Memory B cell (primary cell): ENCODE measurements around the gene MRPS9.

Experiments used
- ATAC-seq: fragments of 150-1000 bp; cut with Tn5 transposase; 2 replicates; pipeline ENCODE4 v1.10.0; 2021; ENCODE audit warnings: low read depth, mild to moderate bottlenecking, moderate library complexity
- DNase-seq, 2 donors: peaks; one replicate each; pipeline ENCODE4 v3.0.0; 2022; ENCODE audit warnings: low spot score in 2 of 2
- H3K27ac Mint-ChIP-seq: one replicate; pipeline ENCODE4 v1.8.0; 2022; ENCODE audit warnings: mild to moderate bottlenecking, moderate library complexity, mixed read lengths
- H3K27me3 Mint-ChIP-seq: one replicate; pipeline ENCODE4 v1.8.0; 2022; ENCODE audit warnings: mixed read lengths
- H3K36me3 Mint-ChIP-seq: one replicate; pipeline ENCODE4 v1.8.0; 2022; ENCODE audit warnings: mild to moderate bottlenecking, mixed read lengths
- H3K4me1 Mint-ChIP-seq: one replicate; pipeline ENCODE4 v1.8.0; 2022; ENCODE audit warnings: mixed read lengths
- H3K4me3 Mint-ChIP-seq: one replicate; pipeline ENCODE4 v1.8.0; 2022; ENCODE audit warnings: mild to moderate bottlenecking, moderate library complexity, mixed read lengths
- H3K9me3 Mint-ChIP-seq: one replicate; pipeline ENCODE4 v1.8.0; 2022; ENCODE audit warnings: mixed read lengths

The MRPS9 gene

GRCh38 chr2:105068387-105068786 is 30.5 kb downstream of the MRPS9 start:
- Mint-ChIP-seq H3K4me1 (peaks cover 16% of the 10 kb centered on the region), H3K4me3 (no peak overlapping the region), H3K27me3 (no peaks in the 10 kb centered on the region), H3K27ac (no peak overlapping the region), H3K9me3 (no peaks in the 10 kb centered on the region), H3K36me3 (peaks cover 30% of the 10 kb centered on the region)
- DNase-seq (no peak), ATAC-seq (no peak)

- DNase-seq (no peak), ATAC-seq (no peak)
- Mint-ChIP-seq H3K4me1 (peaks cover 16% of the 10 kb centered on the region), H3K27me3 (no peaks in the 10 kb centered on the region), H3K27ac (no peak overlapping the region), H3K36me3 (peaks cover 28% of the 10 kb centered on the region), H3K4me3 (no peak overlapping the region), H3K9me3 (no peaks in the 10 kb centered on the region)
Observed at GRCh38 chr2:105068875-105069274, 31.0 kb downstream of the MRPS9 start.

GRCh38 chr2:105070010-105070865 is 32.4 kb downstream of the MRPS9 start:
- H3K27ac Mint-ChIP-seq: no peak overlapping the region
- H3K9me3 Mint-ChIP-seq: no peaks in the 10 kb centered on the region
- no peak for DNase-seq
- H3K4me1 Mint-ChIP-seq: peaks cover 8% of the 10 kb centered on the region
- H3K4me3 Mint-ChIP-seq: no peak overlapping the region
- H3K36me3 Mint-ChIP-seq: peaks cover 23% of the 10 kb centered on the region
- no peaks in the 10 kb centered on the region for H3K27me3 Mint-ChIP-seq
- ATAC-seq: no peak

- Mint-ChIP-seq H3K27ac (no peak overlapping the region), H3K4me3 (no peak overlapping the region), H3K4me1 (peaks cover 5% of the 10 kb centered on the region), H3K9me3 (no peaks in the 10 kb centered on the region), H3K36me3 (peaks cover 21% of the 10 kb centered on the region), H3K27me3 (no peaks in the 10 kb centered on the region)
- ATAC-seq: no peak
- no peak for DNase-seq
Observed at GRCh38 chr2:105071379-105071778, 33.5 kb downstream of the MRPS9 start.

- Mint-ChIP-seq H3K27me3 (no peaks in the 10 kb centered on the region), H3K4me3 (no peak overlapping the region), H3K9me3 (no peaks in the 10 kb centered on the region), H3K36me3 (peaks cover 20% of the 10 kb centered on the region), H3K27ac (no peak overlapping the region), H3K4me1 (peaks cover 5% of the 10 kb centered on the region)
- DNase-seq (no peak), ATAC-seq (no peak)
Observed at GRCh38 chr2:105072039-105072438, 34.2 kb downstream of the MRPS9 start.

GRCh38 chr2:105073591-105073990 is 35.7 kb downstream of the MRPS9 start:
- Mint-ChIP-seq H3K27ac (no peak overlapping the region), H3K27me3 (no peaks in the 10 kb centered on the region), H3K36me3 (peaks cover 16% of the 10 kb centered on the region), H3K9me3 (no peaks in the 10 kb centered on the region), H3K4me1 (peaks cover 1% of the 10 kb centered on the region), H3K4me3 (no peak overlapping the region)
- no peak for ATAC-seq
- DNase-seq: no peak

GRCh38 chr2:105076121-105076520 is 38.3 kb downstream of the MRPS9 start:
- Mint-ChIP-seq H3K36me3 (peaks cover 6% of the 10 kb centered on the region), H3K4me3 (no peak overlapping the region), H3K27ac (no peak overlapping the region), H3K27me3 (no peaks in the 10 kb centered on the region), H3K4me1 (no peaks in the 10 kb centered on the region), H3K9me3 (no peaks in the 10 kb centered on the region)
- DNase-seq (no peak), ATAC-seq (no peak)

- H3K36me3 Mint-ChIP-seq: peaks cover 4% of the 10 kb centered on the region
- no peaks in the 10 kb centered on the region for H3K27me3 Mint-ChIP-seq
- no peak overlapping the region for H3K4me3 Mint-ChIP-seq
- no peak overlapping the region for H3K27ac Mint-ChIP-seq
- H3K4me1 Mint-ChIP-seq: no peaks in the 10 kb centered on the region
- no peak for DNase-seq
- no peaks in the 10 kb centered on the region for H3K9me3 Mint-ChIP-seq
- no peak for ATAC-seq
Observed at GRCh38 chr2:105078906-105079495, 41.1 kb downstream of the MRPS9 start.

- ATAC-seq (no peak), DNase-seq (no peak)
- Mint-ChIP-seq H3K36me3 (peaks cover 4% of the 10 kb centered on the region), H3K9me3 (no peaks in the 10 kb centered on the region), H3K27me3 (no peaks in the 10 kb centered on the region), H3K27ac (no peak overlapping the region), H3K4me1 (no peaks in the 10 kb centered on the region), H3K4me3 (no peak overlapping the region)
Observed at GRCh38 chr2:105080461-105080860, 42.6 kb downstream of the MRPS9 start.

GRCh38 chr2:105081006-105081601 is 43.2 kb downstream of the MRPS9 start:
- peaks cover 4% of the 10 kb centered on the region for H3K36me3 Mint-ChIP-seq
- H3K27ac Mint-ChIP-seq: no peak overlapping the region
- DNase-seq (no peak), ATAC-seq (no peak)
- H3K4me1 Mint-ChIP-seq: no peaks in the 10 kb centered on the region
- no peaks in the 10 kb centered on the region for H3K27me3 Mint-ChIP-seq
- no peaks in the 10 kb centered on the region for H3K9me3 Mint-ChIP-seq
- no peak overlapping the region for H3K4me3 Mint-ChIP-seq

- H3K36me3 Mint-ChIP-seq: peaks cover 4% of the 10 kb centered on the region
Observed at GRCh38 chr2:105082107-105082506, 44.2 kb downstream of the MRPS9 start.

GRCh38 chr2:105085525-105085924 is 47.7 kb downstream of the MRPS9 start:
- no peak overlapping the region for H3K27ac Mint-ChIP-seq
- DNase-seq: no peak

More at GRCh38 chr2:105082107-105082506, 44.2 kb downstream of the MRPS9 start:
- Mint-ChIP-seq H3K4me1 (no peaks in the 10 kb centered on the region), H3K4me3 (no peak overlapping the region), H3K9me3 (no peaks in the 10 kb centered on the region), H3K27me3 (no peaks in the 10 kb centered on the region), H3K27ac (no peak overlapping the region)
- no peak for DNase-seq
- ATAC-seq: no peak

GRCh38 chr2:105087273-105087672 is 49.4 kb downstream of the MRPS9 start:
- H3K9me3 Mint-ChIP-seq: no peaks in the 10 kb centered on the region
- H3K36me3 Mint-ChIP-seq: peaks cover 5% of the 10 kb centered on the region
- ATAC-seq (no peak), DNase-seq (no peak)
- H3K4me1 Mint-ChIP-seq: no peaks in the 10 kb centered on the region
- H3K4me3 Mint-ChIP-seq: no peak overlapping the region
- no peak overlapping the region for H3K27ac Mint-ChIP-seq
- H3K27me3 Mint-ChIP-seq: no peaks in the 10 kb centered on the region

More at GRCh38 chr2:105085525-105085924, 47.7 kb downstream of the MRPS9 start:
- Mint-ChIP-seq H3K9me3 (no peaks in the 10 kb centered on the region), H3K4me1 (no peaks in the 10 kb centered on the region), H3K27me3 (no peaks in the 10 kb centered on the region), H3K36me3 (peaks cover 7% of the 10 kb centered on the region), H3K4me3 (no peak overlapping the region)
- ATAC-seq: no peak

- no peaks in the 10 kb centered on the region for H3K27me3 Mint-ChIP-seq
- no peak overlapping the region for H3K4me3 Mint-ChIP-seq
- H3K9me3 Mint-ChIP-seq: no peaks in the 10 kb centered on the region
- no peak overlapping the region for H3K27ac Mint-ChIP-seq
- no peaks in the 10 kb centered on the region for H3K4me1 Mint-ChIP-seq
- peaks cover 8% of the 10 kb centered on the region for H3K36me3 Mint-ChIP-seq
- ATAC-seq: no peak
- DNase-seq: no peak
Observed at GRCh38 chr2:105090091-105090490, 52.2 kb downstream of the MRPS9 start.
